ENCODE results near the gene AHCYL1. TPM values are rescaled to one million over a fixed set of nuclear protein-coding genes. Genes with fewer than 3 reads are reported as not detected.

The AHCYL1 gene
- total and polyA plus RNA-seq, 2 of the 8 experiments (the other 6 are each of a cell fraction or from before 2014, with no cell fraction given) = 64.5 to 95.9 TPM

- Histone ChIP-seq H3K27me3 (replicated peaks in 1 of 4; ENCODE audit: control insufficient read depth in 3 of 4, extremely low read depth in 1 of 4, insufficient read depth in 3 of 4, low read length in 3 of 4) (no peaks in the 10 kb centered on the region), H2BK20ac (ENCODE audit: low read length) (no peak overlapping the region), H2AK5ac (ENCODE audit: low read depth, low read length) (no peak overlapping the region), H4K20me1 (replicated peaks in 1 of 2; ENCODE audit: control insufficient read depth in 1 of 2, insufficient read depth in 2 of 2, low read length in 2 of 2) (peaks cover 2 to 17% of the 10 kb centered on the region in 2 experiments), H3K36me3 (ENCODE audit: control insufficient read depth in 2 of 4, insufficient read depth in 4 of 4, low read length in 3 of 4) (peaks cover 35 to 60% (median 52%) of the 10 kb centered on the region in 4 experiments), H4K91ac (replicated peaks; ENCODE audit: insufficient read length, low read length) (no peak overlapping the region), H3K4me2 (ENCODE audit: insufficient read depth in 1 of 2, low read depth in 2 of 2, low read length in 2 of 2) (no peak overlapping the region), H3K27ac (ENCODE audit: low read depth, low read length) (no peak overlapping the region), H4K8ac (ENCODE audit: extremely low read depth, insufficient read depth, low read length) (no peak overlapping the region), H3K18ac (ENCODE audit: extremely low read depth, low read length) (no peak overlapping the region), H3K4me3 (ENCODE audit: extremely low read depth in 1 of 4, insufficient read depth in 2 of 4, low read depth in 3 of 4, low read length in 4 of 4) (no peak overlapping the region), H3K4me1 (replicated peaks in 1 of 4; ENCODE audit: control insufficient read depth in 3 of 4, insufficient read depth in 4 of 4, low read length in 3 of 4) (peaks cover 0 to 6% (median 2%) of the 10 kb centered on the region in 4 experiments; a peak in 3 of 7 replicates), H4K5ac (ENCODE audit: insufficient read length, low read depth, low read length) (no peak overlapping the region), H3K79me1 (ENCODE audit: low read depth, low read length) (peaks cover 10% of the 10 kb centered on the region), H3K4ac (replicated peaks; ENCODE audit: insufficient read length, low read depth, low read length) (no peak overlapping the region), H2BK12ac (ENCODE audit: low read depth, low read length) (no peak overlapping the region), H3K9ac (replicated peaks in 1 of 4; ENCODE audit: extremely low read depth in 1 of 4, low read depth in 3 of 4, low read length in 3 of 4) (no peak overlapping the region), H2BK120ac (replicated peaks; ENCODE audit: low read depth, low read length) (no peak overlapping the region), H3K56ac (replicated peaks; ENCODE audit: insufficient read length, low read depth, low read length) (no peak overlapping the region), H3K79me2 (ENCODE audit: control insufficient read depth in 1 of 2, insufficient read depth in 2 of 2, low read length in 2 of 2) (peaks cover 9 to 27% of the 10 kb centered on the region in 2 experiments), H3K9me3 (ENCODE audit: insufficient read depth in 2 of 2, low read depth in 1 of 2, low read length in 1 of 2) (no peaks in the 10 kb centered on the region), H2AFZ (ENCODE audit: low read length) (no peak overlapping the region), H2BK5ac (ENCODE audit: low read depth, low read length) (no peak overlapping the region), H3K14ac (ENCODE audit: insufficient read length) (no peak overlapping the region), H2BK15ac (ENCODE audit: low read length) (no peak overlapping the region), H3K23me2 (ENCODE audit: low read depth, low read length) (peaks cover 4% of the 10 kb centered on the region; the same call in 1 of the 2 replicates), H3K23ac (ENCODE audit: insufficient read length) (no peak overlapping the region)
- TF ChIP-seq SUZ12 (IDR thresholded peaks at IDR 0.05; ENCODE audit: low read length) (no peak), CTCF (IDR thresholded peaks at IDR 0.05; ENCODE audit: control extremely low read depth in 1 of 3, insufficient read depth in 1 of 3, low read depth in 1 of 3, low read length in 3 of 3) (no peak), MAX (IDR thresholded peaks at IDR 0.05) (no peak), TAF1 (IDR thresholded peaks at IDR 0.05; ENCODE audit: low read depth, low read length) (no peak), BRCA1 (IDR thresholded peaks at IDR 0.05; ENCODE audit: low read depth, low read length) (no peak), E2F6 (IDR thresholded peaks at IDR 0.05) (no peak), KDM1A (IDR thresholded peaks at IDR 0.05; ENCODE audit: borderline replicate concordance, low read length) (no peak), CTBP2 (IDR thresholded peaks at IDR 0.05; ENCODE audit: borderline replicate concordance, insufficient read depth, insufficient read length, low read length) (no peak), SAP30 (IDR thresholded peaks at IDR 0.05; ENCODE audit: insufficient read depth, insufficient replicate concordance, low read length) (no peak)
- POLR2A ChIA-PET (ENCODE audit: partially characterized antibody) = interaction anchor here (1.2 to 2.0 kb wide), 2 partner anchors 9 to 12 kb away, joined by 3 to 4 read pairs; no protein-coding TSS in a partner anchor
- DNase-seq (ENCODE audit: low read depth in 1 of 2, low spot score in 2 of 2) (no peak), FAIRE-seq (no peak)
- CTCF ChIA-PET (ENCODE audit: partially characterized antibody) = interaction anchor here (0.9 to 40.7 kb wide), 5 partner anchors 9 to 111 kb away, joined by 3 to 1450 read pairs (median 8); partner anchors contain the start of gene ALX3
- WGBS, 2 experiments (ENCODE audit: extremely low coverage in 1 of 2, insufficient coverage in 1 of 2, insufficient read length in 1 of 2, insufficient replicate concordance in 2 of 2, low coverage in 1 of 2, low lambda C conversion rate in 2 of 2, missing lambda C conversion rate in 1 of 2) = 95% methylated on average over 5 of the region's 5 CpGs; no CpG with 5 or more reads in 1 of the 2 experiments
Observed at GRCh38 chr1:110038271-110038670, 53.7 kb downstream of the AHCYL1 start.

Measured in H1 (cell line).